Esophagus mucosa (tissue), 1 donor: ENCODE measurements around the gene NOP9. TPM values are rescaled to one million over a fixed set of nuclear protein-coding genes. Genes with fewer than 3 reads are reported as not detected.

Experiments used
- ATAC-seq: fragments of 200-7000 bp; cut with Tn5 transposase; one replicate; pipeline ENCODE4 v1.9.1; 2020
- total RNA-seq: library from RNA; stranded (reverse); gene quantifications from one replicate; pipeline ENCODE4 v1.2.4, GENCODE V29; 2023
- donor health status: DM: yes; HTN: yes; CAD: no.

Gene NOP9
- total RNA-seq, 1 donor from 2014 or later: 20.5 TPM

DNA sequence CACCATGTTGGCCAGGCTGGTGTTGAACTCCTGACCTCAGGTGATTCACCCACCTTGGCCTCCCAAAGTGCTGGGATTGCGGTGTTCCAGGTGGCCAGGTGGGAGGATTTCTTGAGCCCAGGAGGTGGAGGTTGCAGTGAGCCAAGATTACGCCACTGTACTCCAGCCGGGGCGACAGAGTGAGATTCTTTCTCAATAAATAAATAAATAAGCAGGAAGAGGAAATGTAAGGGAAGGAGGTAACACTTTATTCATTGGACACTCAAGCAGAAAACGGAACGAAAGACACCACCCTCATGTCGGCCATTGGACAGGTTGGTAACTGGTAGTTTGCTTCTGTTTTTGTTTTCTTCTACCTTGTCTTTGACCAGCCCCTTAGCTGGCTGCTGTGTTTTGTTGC is 55.4 kb downstream of the NOP9 start:
- no peak for ATAC-seq

DNA sequence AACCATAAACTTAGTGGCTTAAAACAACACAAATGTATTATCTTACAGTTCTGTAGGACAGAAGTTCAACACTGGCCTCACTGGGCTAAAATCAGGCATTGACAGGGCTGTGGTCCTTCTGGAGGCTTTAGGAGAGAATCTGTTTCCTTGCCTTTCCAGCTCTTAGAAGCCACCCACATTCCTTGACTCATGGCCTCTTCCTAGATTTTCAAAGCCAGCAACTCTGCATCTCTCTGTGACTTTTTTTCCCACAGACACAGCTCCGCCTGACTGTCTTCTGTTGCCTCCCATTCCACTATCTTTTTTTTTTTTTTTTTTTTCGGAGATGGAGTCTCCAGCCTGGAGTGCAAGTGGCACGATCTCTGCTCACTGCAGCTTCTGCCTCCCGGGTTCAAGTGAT is 56.6 kb downstream of the NOP9 start:
- ATAC-seq: no peak

Other genes starting within 250 kb of the NOP9 start
- gene CARMIL3, start 247.8 kb upstream of the NOP9 start, total RNA-seq: 0.48 TPM
- not detected for gene CPNE6, start 228.3 kb upstream of the NOP9 start, total RNA-seq
- 44.4 TPM for gene PCK2, start 205.5 kb upstream of the NOP9 start, total RNA-seq
- gene DCAF11, start 185.1 kb upstream of the NOP9 start, total RNA-seq: 48.2 TPM
- 1.1 TPM for gene NRL, start 184.9 kb upstream of the NOP9 start, total RNA-seq
- gene FITM1, start 169.2 kb upstream of the NOP9 start, total RNA-seq: 0.60 TPM
- 123 TPM for gene PSME1, start 163.7 kb upstream of the NOP9 start, total RNA-seq
- gene EMC9, start 158.3 kb upstream of the NOP9 start, total RNA-seq: 19.1 TPM
- 116 TPM for gene PSME2, start 153.2 kb upstream of the NOP9 start, total RNA-seq
- gene RNF31, start 152.4 kb upstream of the NOP9 start, total RNA-seq: 39.7 TPM
- gene IRF9, start 138.6 kb upstream of the NOP9 start, total RNA-seq: 44.2 TPM
- gene REC8, start 127.8 kb upstream of the NOP9 start, total RNA-seq: 5.4 TPM
- 44.6 TPM for gene IPO4, start 111.0 kb upstream of the NOP9 start, total RNA-seq
- gene TM9SF1, start 104.4 kb upstream of the NOP9 start, total RNA-seq: 30.3 TPM
- gene TSSK4, start 94.2 kb upstream of the NOP9 start, total RNA-seq: not detected
- 49.0 TPM for gene CHMP4A, start 86.4 kb upstream of the NOP9 start, total RNA-seq
- 9.5 TPM for gene MDP1, start 83.8 kb upstream of the NOP9 start, total RNA-seq
- gene NEDD8, start 67.5 kb upstream of the NOP9 start, total RNA-seq: 131 TPM
- gene GMPR2, start 66.9 kb upstream of the NOP9 start, total RNA-seq: 38.9 TPM
- gene TINF2, start 57.2 kb upstream of the NOP9 start, total RNA-seq: 97.0 TPM
- 1,652 TPM for gene TGM1, start 36.7 kb upstream of the NOP9 start, total RNA-seq
- gene RABGGTA, start 28.3 kb upstream of the NOP9 start, total RNA-seq: 91.5 TPM
- 110 TPM for gene DHRS1, start 70 bp upstream of the NOP9 start, total RNA-seq
- 27.4 TPM for gene CIDEB, start 8.1 kb downstream of the NOP9 start, total RNA-seq
- gene LTB4R2, start 10.3 kb downstream of the NOP9 start, total RNA-seq: 82.9 TPM
- 94.9 TPM for gene LTB4R, start 11.7 kb downstream of the NOP9 start, total RNA-seq
- 4.5 TPM for gene ADCY4, start 35.2 kb downstream of the NOP9 start, total RNA-seq
- gene RIPK3, start 40.1 kb downstream of the NOP9 start, total RNA-seq: 10.5 TPM
- 3.4 TPM for gene NFATC4, start 68.3 kb downstream of the NOP9 start, total RNA-seq
- gene NYNRIN, start 99.2 kb downstream of the NOP9 start, total RNA-seq: 6.1 TPM
- 0.44 TPM for gene CBLN3, start 129.8 kb downstream of the NOP9 start, total RNA-seq
- gene KHNYN, start 130.1 kb downstream of the NOP9 start, total RNA-seq: 32.0 TPM
- gene SDR39U1, start 142.9 kb downstream of the NOP9 start, total RNA-seq: 23.8 TPM
- gene CMA1, start 208.4 kb downstream of the NOP9 start, total RNA-seq: 0.64 TPM